Glutamatergic neuron (in vitro differentiated cells): ENCODE results near the gene CTXND2. TPM values are rescaled to one million over a fixed set of nuclear protein-coding genes. Genes with fewer than 3 reads are reported as not detected.

ENCODE experiments used
- DNase-seq: peaks from one replicate; pipeline ENCODE4 v3.0.0; 2022
- H3K27ac Mint-ChIP-seq: one replicate; pipeline ENCODE4 v1.8.0; 2020; ENCODE audit warnings: mild to moderate bottlenecking, mixed read lengths, inconsistent platforms; ENCODE audit not compliant: unreplicated experiment
- H3K27me3 Mint-ChIP-seq: one replicate; pipeline ENCODE4 v1.8.0; 2020; ENCODE audit warnings: mild to moderate bottlenecking, moderate library complexity, mixed read lengths, inconsistent platforms; ENCODE audit not compliant: unreplicated experiment
- H3K36me3 Mint-ChIP-seq: one replicate; pipeline ENCODE4 v1.8.0; 2020; ENCODE audit warnings: mild to moderate bottlenecking, mixed read lengths, inconsistent platforms; ENCODE audit not compliant: unreplicated experiment
- H3K4me1 Mint-ChIP-seq: one replicate; pipeline ENCODE4 v1.8.0; 2020; ENCODE audit warnings: mild to moderate bottlenecking, low read depth, mixed read lengths, inconsistent platforms; ENCODE audit not compliant: unreplicated experiment
- H3K4me3 Mint-ChIP-seq: one replicate; pipeline ENCODE4 v1.8.0; 2020; ENCODE audit warnings: mild to moderate bottlenecking, mixed read lengths, inconsistent platforms; ENCODE audit not compliant: unreplicated experiment
- H3K9me3 Mint-ChIP-seq: one replicate; pipeline ENCODE4 v1.8.0; 2020; ENCODE audit warnings: mild to moderate bottlenecking, moderate library complexity, mixed read lengths, inconsistent platforms; ENCODE audit not compliant: unreplicated experiment
- total RNA-seq: library from RNA; stranded (reverse); fragmentation: NEBNext Ultra II Directional; extraction: Animal tissue kit (Norgen Biotek cat#: 25700); gene quantifications from one replicate; pipeline ENCODE4 v1.2.1, GENCODE V29; 2021; ENCODE audit not compliant: unreplicated experiment
- TF ChIP-seq, protein P1 (sequence below): fragments of 200-600 bp; sonication (generic); IDR thresholded peaks from one replicate; pipeline ENCODE4 v1.5.0; 2021; ENCODE audit not compliant: partially characterized antibody, unreplicated experiment

Gene CTXND2
- total RNA-seq, 1 donor from 2014 or later: not detected

DNA sequence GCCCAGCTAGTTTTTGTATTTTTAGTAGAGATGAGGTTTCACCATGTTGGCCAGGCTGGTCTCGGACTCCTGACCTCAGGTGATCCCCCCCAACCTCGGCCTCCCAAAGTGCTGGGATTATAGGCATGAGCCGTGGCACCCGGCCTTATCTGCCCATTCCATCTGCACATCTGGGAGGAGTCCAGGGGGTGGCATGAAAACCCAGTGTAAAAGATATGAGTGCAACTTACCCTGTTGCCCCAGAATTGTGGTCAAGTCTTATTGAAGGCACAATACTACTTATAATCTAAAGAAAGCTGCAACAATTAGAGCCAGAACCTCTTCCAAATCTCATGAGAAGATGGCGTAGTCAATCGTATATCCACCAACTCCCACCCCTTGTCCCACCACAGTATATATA is 18.4 kb downstream of the CTXND2 start:
- Mint-ChIP-seq H3K27me3 (peaks cover 1% of the 10 kb centered on the region), H3K4me3 (no peak overlapping the region), H3K36me3 (no peaks in the 10 kb centered on the region), H3K4me1 (no peaks in the 10 kb centered on the region), H3K27ac (no peak overlapping the region), H3K9me3 (peaks cover under 1% of the 10 kb centered on the region)
- no peak for DNase-seq
- TF ChIP-seq, protein P1, sequence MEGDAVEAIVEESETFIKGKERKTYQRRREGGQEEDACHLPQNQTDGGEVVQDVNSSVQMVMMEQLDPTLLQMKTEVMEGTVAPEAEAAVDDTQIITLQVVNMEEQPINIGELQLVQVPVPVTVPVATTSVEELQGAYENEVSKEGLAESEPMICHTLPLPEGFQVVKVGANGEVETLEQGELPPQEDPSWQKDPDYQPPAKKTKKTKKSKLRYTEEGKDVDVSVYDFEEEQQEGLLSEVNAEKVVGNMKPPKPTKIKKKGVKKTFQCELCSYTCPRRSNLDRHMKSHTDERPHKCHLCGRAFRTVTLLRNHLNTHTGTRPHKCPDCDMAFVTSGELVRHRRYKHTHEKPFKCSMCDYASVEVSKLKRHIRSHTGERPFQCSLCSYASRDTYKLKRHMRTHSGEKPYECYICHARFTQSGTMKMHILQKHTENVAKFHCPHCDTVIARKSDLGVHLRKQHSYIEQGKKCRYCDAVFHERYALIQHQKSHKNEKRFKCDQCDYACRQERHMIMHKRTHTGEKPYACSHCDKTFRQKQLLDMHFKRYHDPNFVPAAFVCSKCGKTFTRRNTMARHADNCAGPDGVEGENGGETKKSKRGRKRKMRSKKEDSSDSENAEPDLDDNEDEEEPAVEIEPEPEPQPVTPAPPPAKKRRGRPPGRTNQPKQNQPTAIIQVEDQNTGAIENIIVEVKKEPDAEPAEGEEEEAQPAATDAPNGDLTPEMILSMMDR: no peak

DNA sequence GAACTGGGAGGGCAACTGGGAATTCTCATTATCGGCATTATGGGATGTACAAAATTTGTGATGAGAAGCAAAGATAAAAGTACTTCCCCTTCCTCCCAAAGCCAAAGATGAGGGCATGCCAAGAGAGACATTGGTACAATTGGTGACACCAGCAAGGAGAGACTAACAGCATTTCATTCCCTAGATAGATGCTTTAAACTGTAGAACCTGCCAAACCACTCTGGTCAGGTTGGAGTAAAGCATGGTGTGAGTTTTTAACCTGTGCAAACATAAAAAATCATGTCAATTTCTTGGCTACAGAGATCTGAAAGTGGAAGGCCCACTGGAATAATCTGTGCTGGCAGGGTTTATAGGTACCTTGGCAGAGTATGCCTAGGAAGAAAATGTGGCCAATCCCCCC is 19.4 kb downstream of the CTXND2 start:
- TF ChIP-seq, protein P1: no peak
- H3K4me3 Mint-ChIP-seq: no peak overlapping the region
- H3K4me1 Mint-ChIP-seq: no peaks in the 10 kb centered on the region
- no peaks in the 10 kb centered on the region for H3K36me3 Mint-ChIP-seq
- no peak overlapping the region for H3K27ac Mint-ChIP-seq
- peaks cover 1% of the 10 kb centered on the region for H3K27me3 Mint-ChIP-seq
- H3K9me3 Mint-ChIP-seq: no peaks in the 10 kb centered on the region
- no peak for DNase-seq

DNA sequence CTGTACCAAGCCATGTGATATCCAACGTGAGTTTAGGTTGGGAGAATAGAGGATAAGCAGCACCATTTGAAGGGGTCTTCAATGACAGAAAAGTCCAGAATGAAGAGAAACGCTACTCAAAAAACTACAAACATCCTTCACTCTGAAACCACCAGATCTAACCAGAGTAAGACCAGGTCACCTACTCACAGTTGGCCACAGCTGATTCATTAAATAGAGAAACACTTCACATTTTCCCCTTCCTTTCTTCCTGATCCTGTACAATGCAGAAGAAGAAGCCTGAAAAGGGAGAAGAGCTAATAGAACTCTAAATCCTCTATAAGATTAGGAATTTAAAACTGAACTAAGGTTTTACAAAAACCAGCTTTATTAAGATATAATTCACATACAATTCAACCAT is 19.9 kb downstream of the CTXND2 start:
- Mint-ChIP-seq H3K36me3 (no peaks in the 10 kb centered on the region), H3K27ac (no peak overlapping the region), H3K27me3 (peaks cover 1% of the 10 kb centered on the region), H3K9me3 (no peaks in the 10 kb centered on the region), H3K4me3 (no peak overlapping the region), H3K4me1 (no peaks in the 10 kb centered on the region)
- no peak for DNase-seq
- TF ChIP-seq, protein P1: no peak

DNA sequence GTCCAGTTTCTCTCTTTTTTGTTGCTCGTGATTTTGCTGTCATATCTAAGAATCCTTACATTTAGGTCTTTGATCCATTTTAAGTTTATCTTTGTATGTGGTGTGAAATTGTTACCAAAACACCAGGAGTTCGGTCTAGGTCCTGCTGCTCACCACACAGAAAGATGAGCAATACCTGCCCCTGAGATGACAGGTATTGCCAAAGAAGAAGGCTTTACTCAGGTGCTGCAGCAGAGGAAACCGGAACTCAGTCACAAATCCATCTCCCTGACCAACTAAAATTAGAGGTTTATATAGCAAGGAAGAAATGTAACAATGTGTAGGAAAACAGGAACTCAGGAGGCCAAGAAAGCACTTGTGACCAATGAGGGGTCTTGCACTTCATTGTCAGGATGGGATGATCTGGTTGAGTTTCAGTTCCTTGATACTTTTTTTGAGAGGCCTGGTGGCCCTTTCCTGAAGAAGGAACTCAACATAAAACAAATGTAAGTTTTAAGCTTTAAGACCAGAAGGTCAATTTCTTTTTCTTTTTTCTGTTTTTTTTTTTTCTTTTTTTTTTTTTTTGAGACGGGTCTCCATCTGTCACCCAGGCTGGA is 22.7 kb downstream of the CTXND2 start:
- H3K9me3 Mint-ChIP-seq: no peaks in the 10 kb centered on the region
- no peaks in the 10 kb centered on the region for H3K27me3 Mint-ChIP-seq
- no peaks in the 10 kb centered on the region for H3K4me1 Mint-ChIP-seq
- TF ChIP-seq, protein P1: no peak
- DNase-seq: no peak
- no peak overlapping the region for H3K4me3 Mint-ChIP-seq
- no peaks in the 10 kb centered on the region for H3K36me3 Mint-ChIP-seq
- no peak overlapping the region for H3K27ac Mint-ChIP-seq

DNA sequence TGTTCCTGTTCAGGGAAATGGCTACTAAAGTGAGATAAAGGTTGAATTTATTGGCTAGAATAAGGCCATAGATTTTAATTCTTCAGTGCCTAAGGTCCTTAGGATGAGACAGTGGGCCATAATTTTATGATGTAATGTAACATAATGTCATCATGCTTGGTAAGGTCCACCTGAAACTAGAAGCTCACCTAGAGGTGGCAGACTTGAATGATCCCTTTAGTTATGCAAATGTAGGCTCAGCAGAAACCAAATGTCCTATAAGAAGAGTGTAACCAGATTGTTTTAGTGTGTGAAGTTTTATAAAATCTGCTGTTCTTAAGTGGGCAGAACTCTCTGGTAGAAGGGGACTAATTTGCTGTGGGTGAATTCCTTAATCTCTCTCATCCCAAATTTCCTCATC is 25.7 kb downstream of the CTXND2 start:
- H3K4me3 Mint-ChIP-seq: no peak overlapping the region
- H3K27ac Mint-ChIP-seq: no peak overlapping the region
- H3K9me3 Mint-ChIP-seq: no peaks in the 10 kb centered on the region
- H3K4me1 Mint-ChIP-seq: no peaks in the 10 kb centered on the region
- no peak for DNase-seq
- TF ChIP-seq, protein P1: no peak
- no peaks in the 10 kb centered on the region for H3K36me3 Mint-ChIP-seq
- H3K27me3 Mint-ChIP-seq: peaks cover 1% of the 10 kb centered on the region
